Hematopoietic multipotent progenitor cell treated with erythropoietin and hydrocortisone succinate and interleukin-3 and kit ligand, for 8 days (in vitro differentiated cells): ENCODE results near the gene TMED6.

Experiments
- DNase-seq: peaks from one replicate; pipeline ENCODE4 v3.0.0-alpha.2; 2015

The TMED6 gene

GRCh38 chr16:69322343-69322742, 29.2 kb downstream of the TMED6 start:
- DNase-seq: no peak

DNA sequence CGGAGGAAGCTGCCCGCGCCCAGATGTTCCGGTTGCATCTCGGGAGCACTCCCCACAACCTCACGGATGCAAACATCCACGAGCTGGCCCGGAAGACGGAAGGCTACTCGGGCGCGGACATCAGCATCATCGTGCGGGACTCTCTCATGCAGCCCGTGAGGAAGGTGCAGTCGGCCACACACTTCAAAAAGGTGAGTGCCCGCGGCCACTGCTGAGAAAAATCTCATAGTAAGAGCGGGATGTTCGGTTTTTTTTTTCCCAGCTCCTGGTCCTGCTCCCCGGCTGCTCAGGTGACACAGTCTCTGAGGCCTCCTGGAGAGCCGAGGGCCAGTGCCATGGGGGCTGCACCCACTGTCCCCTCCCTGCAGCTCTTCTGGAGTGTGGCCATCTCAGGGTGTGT, 30.5 kb downstream of the TMED6 start:
- DNase-seq: no peak

GRCh38 chr16:69320740-69321073, 30.9 kb downstream of the TMED6 start:
- DNase-seq: no peak

GRCh38 chr16:69319826-69320739, 31.5 kb downstream of the TMED6 start:
- no peak for DNase-seq

DNA sequence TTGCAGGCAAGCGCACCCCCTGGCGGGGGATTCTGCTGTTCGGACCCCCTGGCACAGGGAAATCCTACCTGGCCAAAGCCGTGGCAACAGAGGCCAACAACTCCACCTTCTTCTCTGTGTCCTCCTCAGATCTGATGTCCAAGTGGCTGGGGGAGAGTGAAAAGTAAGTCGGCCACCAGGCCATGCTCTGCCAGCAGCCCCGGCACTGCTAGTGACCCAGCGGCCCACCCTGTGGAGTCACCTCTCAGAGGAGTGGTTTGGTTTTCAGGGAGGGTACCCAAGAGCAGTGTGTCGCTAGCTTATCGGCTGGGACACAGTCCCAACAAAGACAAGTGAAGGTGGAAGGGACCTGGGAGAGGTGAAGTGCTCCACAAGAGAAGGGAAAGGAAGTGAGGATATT, 32.2 kb downstream of the TMED6 start:
- no peak for DNase-seq

DNA sequence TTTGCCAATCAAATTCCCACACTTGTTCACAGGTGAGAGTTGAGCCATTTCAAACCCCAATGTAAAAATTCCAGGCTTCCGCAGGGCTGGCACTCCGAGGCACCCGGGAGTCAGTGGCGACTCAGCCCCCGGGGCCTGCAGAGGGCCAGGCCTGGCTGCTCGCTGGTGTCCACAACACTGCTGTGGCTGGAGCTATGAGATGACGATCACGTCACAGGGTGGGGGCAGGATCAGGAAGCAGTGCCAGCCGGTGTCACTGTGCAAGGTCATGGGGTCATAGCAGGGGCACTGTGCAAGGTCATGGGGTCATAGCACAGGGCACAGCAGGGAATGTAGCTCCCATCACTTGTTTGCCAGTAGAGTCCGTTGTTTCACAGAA, 32.7 kb downstream of the TMED6 start:
- DNase-seq: no peak

DNA sequence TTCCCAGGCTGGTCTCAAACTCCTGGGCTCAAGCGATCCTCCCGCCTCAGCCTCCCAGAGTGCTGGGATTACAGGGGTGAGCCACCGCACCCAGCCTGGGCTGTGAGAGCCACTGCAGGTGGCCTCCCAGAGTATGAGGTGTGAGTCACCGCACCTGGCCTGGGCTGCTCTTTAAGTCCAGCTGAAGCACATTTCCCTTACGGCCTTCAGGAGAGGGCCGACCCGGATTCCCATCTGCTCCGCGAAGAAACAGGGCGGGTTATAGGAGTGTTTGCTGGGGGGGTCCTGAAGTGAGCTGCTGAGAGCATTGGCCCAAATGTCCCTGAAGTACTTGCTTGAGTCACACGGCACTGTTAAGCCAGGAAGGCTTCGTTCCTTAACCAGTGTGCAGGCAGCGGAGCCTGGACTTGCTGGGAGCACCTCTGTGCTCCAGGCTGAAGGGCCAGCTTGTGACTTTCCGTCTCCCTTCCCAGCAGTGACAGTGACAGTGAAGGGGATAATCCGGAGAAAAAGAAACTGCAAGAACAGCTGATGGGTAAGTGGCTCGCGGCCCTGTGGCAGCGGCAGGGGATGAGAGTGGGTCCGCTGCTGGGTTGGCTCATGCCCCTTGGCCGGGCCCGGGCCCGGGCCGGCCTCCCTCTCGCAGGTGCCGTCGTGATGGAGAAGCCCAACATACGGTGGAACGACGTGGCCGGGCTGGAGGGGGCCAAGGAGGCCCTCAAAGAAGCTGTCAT, 33.2 kb downstream of the TMED6 start:
- DNase-seq: no peak

DNA sequence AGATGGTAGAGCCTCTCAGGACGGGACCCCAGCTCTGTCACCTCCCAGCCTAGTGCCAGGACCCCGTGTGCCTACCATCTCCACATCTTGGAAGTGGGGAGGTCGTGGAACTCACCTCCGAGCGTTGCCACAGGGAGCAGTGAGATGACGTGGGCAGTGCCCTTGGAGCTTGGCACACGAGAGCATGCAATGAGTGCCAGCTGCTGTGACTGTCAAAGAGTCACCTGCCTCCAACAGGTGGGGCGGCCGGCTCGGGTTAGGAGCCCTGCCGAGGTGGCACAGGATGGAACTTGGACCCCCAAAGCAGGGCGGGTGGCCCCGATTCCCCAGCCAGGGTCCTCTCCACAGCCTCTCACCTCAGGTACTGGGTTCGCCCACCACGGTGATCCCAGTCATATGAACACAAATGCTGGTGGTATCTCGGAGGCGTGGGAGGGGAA, 35.0 kb downstream of the TMED6 start:
- no peak for DNase-seq

- DNase-seq: no peak
These were observed 35.9 kb downstream of the TMED6 start for GRCh38 chr16:69315486-69316311.

DNA sequence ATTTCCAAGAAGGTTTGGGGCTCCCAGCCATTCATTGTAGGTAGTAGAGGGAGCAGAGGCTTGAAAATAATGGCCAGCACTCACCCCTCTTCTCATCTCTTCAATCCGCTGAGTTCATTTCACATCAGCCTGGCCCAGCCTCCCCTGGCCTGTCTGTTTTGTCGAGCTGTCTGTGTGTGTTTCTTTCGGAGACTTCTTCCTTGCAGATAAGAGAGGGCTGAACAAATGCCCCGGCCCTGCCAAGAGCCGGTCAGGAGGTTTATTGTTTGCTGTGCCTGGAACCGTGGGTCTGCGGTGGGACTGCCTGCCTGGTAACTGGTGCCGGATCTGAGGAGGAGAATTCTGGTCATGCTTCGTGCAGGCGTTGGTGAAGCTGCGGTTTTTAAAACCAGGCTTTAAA, 37.1 kb downstream of the TMED6 start:
- DNase-seq: no peak

GRCh38 chr16:69313469-69313868, 38.1 kb downstream of the TMED6 start:
- DNase-seq: no peak

DNA sequence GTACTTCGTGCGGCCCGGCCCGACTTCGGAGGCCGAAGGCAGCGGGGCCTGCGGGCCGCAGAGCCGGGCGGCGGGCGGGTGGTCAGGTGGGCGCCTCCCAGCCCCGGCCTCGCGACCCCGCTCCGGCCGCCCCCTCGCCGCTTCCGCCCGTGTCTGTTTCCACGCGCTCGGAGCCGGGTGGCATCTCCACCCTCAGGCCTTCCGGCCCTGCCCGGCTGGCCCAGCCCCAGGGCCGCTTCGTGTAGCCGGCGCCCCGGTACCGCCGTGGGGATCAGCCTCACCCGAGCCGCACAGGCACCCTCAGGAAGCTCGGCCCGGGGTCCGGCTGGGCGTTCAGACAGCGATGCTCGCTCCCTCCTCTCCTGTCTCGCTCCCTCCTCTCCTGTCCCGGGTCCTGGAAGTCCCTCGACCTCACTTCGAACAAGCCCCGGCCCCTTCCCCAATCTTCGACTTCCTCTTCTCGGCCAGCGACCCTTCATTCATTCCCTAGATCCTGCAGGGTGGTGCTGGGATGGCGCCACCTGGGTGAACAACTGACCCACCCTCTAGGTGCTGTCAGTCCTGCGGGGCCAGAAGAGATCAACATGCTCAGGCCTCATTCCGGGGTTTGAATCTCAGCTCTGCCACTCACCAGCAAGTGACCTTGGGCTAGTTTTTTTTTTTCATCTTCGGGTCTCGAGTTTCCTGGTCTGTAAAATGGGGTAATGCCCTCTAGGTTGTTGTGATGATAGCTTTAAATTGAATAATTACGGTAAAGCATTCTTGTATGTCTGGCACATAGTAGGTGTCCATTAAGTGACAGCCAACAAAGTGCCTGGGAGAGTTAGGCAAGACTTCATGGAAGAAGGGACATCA, 39.8 kb downstream of the TMED6 start:
- peak; percentile 29 for DNase-seq

GRCh38 chr16:69310653-69311532, 40.7 kb downstream of the TMED6 start, which contains the start of gene VPS4A:
Gene VPS4A (plus strand): TSS chr16:69311350. CDS start chr16:69311512, 162 bp downstream.
- DNase-seq: peak; percentile 93

- no peak for DNase-seq
These were observed 42.3 kb downstream of the TMED6 start for GRCh38 chr16:69309316-69309715.

GRCh38 chr16:69307856-69308255, 43.7 kb downstream of the TMED6 start:
- no peak for DNase-seq

GRCh38 chr16:69307091-69307490, 44.5 kb downstream of the TMED6 start:
- DNase-seq: no peak

DNA sequence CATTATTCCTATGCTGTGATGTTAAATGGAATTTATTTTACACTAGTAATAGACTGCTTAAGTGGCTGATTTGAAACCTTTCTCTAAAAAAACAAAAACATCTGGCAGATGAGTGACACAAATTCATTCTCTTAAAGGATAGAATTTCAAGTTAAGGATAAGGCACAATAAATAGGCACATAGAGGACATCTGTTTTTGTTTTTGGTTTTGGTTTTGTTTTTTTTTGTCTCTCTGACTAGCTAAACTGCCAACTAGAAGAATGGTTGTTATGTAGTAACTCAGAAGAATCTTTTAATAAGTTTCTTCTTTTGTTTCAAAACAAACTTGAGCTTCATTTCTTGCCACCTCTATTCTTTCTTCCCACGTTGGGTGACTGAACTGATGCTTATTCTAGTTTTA, 45.6 kb downstream of the TMED6 start:
- DNase-seq: no peak

DNA sequence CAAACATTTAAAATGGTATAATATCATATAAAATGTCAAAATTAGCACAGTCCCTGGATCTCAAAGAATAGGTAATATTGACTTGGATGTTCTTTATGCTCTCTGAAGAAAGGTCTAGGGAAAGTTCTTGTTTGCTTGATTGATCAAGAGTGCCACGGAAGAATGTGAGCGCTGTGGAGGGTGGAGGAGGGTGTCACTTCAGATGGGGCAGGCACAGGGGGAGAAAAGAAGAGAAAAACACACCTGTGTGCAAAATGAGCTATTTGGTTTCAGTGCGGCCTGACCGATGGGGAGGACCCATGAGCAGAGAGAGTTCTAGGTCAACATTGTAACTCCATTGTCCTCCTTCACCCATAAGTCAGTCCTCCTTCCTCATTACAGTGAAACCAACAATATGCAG, 49.3 kb downstream of the TMED6 start:
- DNase-seq: no peak

- DNase-seq: no peak
These were observed 49.7 kb downstream of the TMED6 start for GRCh38 chr16:69301861-69302260.

DNA sequence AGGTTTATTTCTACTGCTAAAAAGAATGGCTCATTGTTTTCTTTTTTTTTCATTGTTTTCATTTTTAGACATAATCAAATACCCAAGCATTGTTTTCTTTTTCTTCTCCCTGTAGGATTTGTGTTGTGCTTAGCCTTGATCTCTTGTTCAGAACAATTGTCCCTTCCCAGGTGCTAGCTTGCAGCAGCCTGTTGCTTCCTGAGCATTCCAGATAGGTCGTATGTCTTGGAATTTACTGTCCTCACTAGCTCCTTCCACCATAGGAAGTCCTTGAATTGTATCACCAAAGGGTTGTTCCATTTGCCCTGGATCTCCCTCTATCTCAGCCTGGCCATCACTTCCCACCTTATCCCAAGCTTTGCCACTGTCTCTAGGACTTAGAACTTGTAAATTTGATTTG, 50.4 kb downstream of the TMED6 start:
- DNase-seq: no peak

- no peak for DNase-seq
These were observed 53.3 kb downstream of the TMED6 start for GRCh38 chr16:69298261-69298660.
